Stomach (tissue), 4 donors: Measurements from ENCODE around the gene PPM1K.

Experiments
- POLR2A ChIP-seq, 4 donors: fragments of 450-650 bp; IDR thresholded peaks; one replicate each; pipeline ENCODE4 v1.6.1; 2016; ENCODE audit warnings: antibody characterized with exemption in 4 of 4, control low read depth in 2 of 4, mild to moderate bottlenecking in 1 of 4, moderate library complexity in 1 of 4
- TF ChIP-seq, protein P1 (sequence below), 7 experiments: fragments of 450-650 bp in 4 of 7; fragments of 200-600 bp in 3 of 7; sonication (generic) in 3 of 7; IDR thresholded peaks; one replicate each; pipeline ENCODE4 v1.5.1; 2016 to 2019; ENCODE audit warnings: antibody characterized with exemption in 7 of 7, control low read depth in 2 of 7, mild to moderate bottlenecking in 1 of 7

- TF ChIP-seq, protein P1, sequence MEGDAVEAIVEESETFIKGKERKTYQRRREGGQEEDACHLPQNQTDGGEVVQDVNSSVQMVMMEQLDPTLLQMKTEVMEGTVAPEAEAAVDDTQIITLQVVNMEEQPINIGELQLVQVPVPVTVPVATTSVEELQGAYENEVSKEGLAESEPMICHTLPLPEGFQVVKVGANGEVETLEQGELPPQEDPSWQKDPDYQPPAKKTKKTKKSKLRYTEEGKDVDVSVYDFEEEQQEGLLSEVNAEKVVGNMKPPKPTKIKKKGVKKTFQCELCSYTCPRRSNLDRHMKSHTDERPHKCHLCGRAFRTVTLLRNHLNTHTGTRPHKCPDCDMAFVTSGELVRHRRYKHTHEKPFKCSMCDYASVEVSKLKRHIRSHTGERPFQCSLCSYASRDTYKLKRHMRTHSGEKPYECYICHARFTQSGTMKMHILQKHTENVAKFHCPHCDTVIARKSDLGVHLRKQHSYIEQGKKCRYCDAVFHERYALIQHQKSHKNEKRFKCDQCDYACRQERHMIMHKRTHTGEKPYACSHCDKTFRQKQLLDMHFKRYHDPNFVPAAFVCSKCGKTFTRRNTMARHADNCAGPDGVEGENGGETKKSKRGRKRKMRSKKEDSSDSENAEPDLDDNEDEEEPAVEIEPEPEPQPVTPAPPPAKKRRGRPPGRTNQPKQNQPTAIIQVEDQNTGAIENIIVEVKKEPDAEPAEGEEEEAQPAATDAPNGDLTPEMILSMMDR (IDR thresholded peaks at IDR 0.05): no peak
- TF ChIP-seq POLR2A (IDR thresholded peaks at IDR 0.05): no peak
Observed at GRCh38 chr4:88240297-88240714, 44.1 kb downstream of the PPM1K start.
